Skeletal muscle tissue (tissue), 4 donors: ENCODE data around the gene ITGB3. TPM values are rescaled to one million over a fixed set of nuclear protein-coding genes. Genes with fewer than 3 reads are reported as not detected.

ENCODE experiments used
- H3K27ac ChIP-seq: one replicate; pipeline ENCODE4 v1.7.0; 2013; ENCODE audit warnings: mild to moderate bottlenecking, low read depth, low read length, inconsistent platforms
- H3K27me3 ChIP-seq, 3 donors: one replicate each; pipeline ENCODE4 v1.7.0; 2013; ENCODE audit warnings: low read length in 3 of 3; ENCODE audit not compliant: control insufficient read depth in 3 of 3, insufficient read depth in 3 of 3
- H3K36me3 ChIP-seq, 3 donors: one replicate each; pipeline ENCODE4 v1.7.0; 2013; ENCODE audit warnings: low read length in 3 of 3; ENCODE audit not compliant: control insufficient read depth in 3 of 3, insufficient read depth in 3 of 3
- H3K4me1 ChIP-seq, 3 donors: one replicate each; pipeline ENCODE4 v1.7.0; 2013; ENCODE audit warnings: low read length in 3 of 3, mild to moderate bottlenecking in 3 of 3; ENCODE audit not compliant: control insufficient read depth in 3 of 3, insufficient read depth in 3 of 3
- H3K4me3 ChIP-seq, 3 donors: one replicate each; pipeline ENCODE4 v1.7.0; 2013; ENCODE audit warnings: low read length in 3 of 3
- H3K9ac ChIP-seq, 3 donors: one replicate each; pipeline ENCODE4 v1.7.0; 2013; ENCODE audit warnings: low read length in 3 of 3, mild to moderate bottlenecking in 3 of 3, moderate library complexity in 2 of 3, low read depth in 1 of 3
- H3K9me3 ChIP-seq, 3 donors: one replicate each; pipeline ENCODE4 v1.7.0; 2013; ENCODE audit warnings: low read length in 3 of 3; ENCODE audit not compliant: control insufficient read depth in 3 of 3
- total RNA-seq: library from RNA; depleted of rRNA; stranded (reverse); fragments of >200 nt; gene quantifications from one replicate; pipeline ENCODE4 v1.2.3, GENCODE V29; 2014
- donor health status: Osteomylitis.

Gene ITGB3
- total RNA-seq, 1 donor from 2014 or later: 11.0 TPM

DNA sequence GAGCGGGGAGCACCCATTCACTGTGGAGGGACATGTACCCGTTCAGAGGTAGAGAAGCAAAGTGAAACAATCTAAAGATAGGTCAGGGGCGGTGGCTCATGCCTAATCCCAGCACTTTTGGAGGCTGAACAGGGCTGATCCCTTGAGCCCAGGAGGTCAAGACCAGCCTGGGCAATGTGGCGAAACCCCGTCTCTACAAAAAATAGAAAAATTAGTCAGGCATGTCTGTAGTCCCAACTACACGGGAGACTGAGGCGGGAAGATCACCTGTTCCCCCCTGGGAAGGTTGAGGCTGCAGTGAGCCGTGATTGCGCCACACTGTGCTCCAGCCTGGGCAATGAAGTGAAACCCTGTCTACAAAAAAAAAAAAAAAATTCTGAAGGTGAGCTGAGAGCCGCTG, 22.8 kb upstream of the ITGB3 start:
- Histone ChIP-seq H3K36me3 (no peaks in the 10 kb centered on the region), H3K27me3 (no peaks in the 10 kb centered on the region), H3K9me3 (no peaks in the 10 kb centered on the region), H3K4me1 (peaks cover 7 to 19% (median 8%) of the 10 kb centered on the region in 3 donors), H3K9ac (no peak overlapping the region), H3K27ac (no peak overlapping the region), H3K4me3 (no peak overlapping the region)

DNA sequence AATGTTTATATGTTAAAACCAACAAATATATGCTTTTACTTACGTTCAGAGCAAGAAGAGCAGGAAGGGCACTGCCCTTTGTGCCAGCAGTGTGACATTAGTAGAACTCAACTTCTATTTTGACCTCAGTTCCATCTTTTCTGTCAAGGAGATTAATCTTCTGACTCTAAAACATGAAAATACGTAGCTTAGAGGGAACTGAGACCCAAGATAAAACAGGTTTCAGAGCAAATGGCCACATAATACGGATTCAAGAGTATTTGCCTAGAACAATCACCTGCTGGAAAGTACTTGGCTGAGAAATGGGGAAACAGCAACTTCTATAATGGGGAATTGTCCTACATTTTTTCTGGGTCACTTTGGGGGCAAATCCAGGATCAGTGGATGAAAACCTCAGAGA, 22.3 kb upstream of the ITGB3 start:
- no peaks in the 10 kb centered on the region for H3K9me3 ChIP-seq
- peaks cover 7 to 16% (median 8%) of the 10 kb centered on the region in 3 donors for H3K4me1 ChIP-seq
- no peak overlapping the region for H3K27ac ChIP-seq
- H3K9ac ChIP-seq: no peak overlapping the region
- no peak overlapping the region for H3K4me3 ChIP-seq
- H3K36me3 ChIP-seq: no peaks in the 10 kb centered on the region
- H3K27me3 ChIP-seq: no peaks in the 10 kb centered on the region

DNA sequence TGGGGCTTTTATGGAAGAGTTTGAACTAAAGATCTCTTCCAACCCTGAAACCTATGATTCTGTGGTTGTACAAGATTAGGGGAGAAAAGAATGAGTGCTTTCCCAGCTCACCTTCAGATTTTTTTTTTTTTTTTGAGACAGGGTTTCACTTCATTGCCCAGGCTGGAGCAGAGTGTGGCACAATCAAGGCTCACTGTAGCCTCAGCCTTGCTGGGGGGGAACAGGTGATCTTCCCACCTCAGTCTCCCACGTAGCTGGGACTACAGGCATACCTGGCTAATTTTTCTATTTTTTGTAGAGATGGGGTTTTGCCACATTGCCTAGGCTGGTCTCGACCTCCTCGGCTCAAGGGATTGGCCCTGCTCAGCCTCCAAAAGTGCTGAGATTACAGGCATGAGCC, 21.8 kb upstream of the ITGB3 start:
- Histone ChIP-seq H3K27me3 (no peaks in the 10 kb centered on the region), H3K9ac (no peak overlapping the region), H3K9me3 (no peaks in the 10 kb centered on the region), H3K27ac (no peak overlapping the region), H3K4me1 (peaks cover 5 to 14% (median 8%) of the 10 kb centered on the region in 3 donors), H3K36me3 (no peaks in the 10 kb centered on the region), H3K4me3 (no peak overlapping the region)

DNA sequence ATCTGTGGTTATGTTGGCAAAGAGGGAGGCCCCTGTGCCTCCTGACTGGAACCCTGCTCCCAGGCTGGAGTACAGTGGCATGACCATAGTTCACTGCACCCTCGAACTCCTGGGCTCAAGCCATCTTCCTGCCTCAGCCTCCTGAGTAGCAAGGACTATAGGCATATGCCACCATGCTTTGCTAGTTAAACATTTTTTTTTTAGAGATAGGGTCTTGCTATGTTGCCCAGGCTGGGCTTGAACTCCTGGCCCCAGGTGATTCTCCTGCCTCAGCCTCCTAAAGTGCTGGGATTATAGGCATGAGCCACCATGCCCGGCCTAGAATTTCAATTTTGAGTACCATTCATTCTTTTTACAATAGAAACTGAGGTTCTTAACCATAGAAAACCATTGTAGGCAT, 21.2 kb upstream of the ITGB3 start:
- Histone ChIP-seq H3K36me3 (no peaks in the 10 kb centered on the region), H3K27me3 (no peaks in the 10 kb centered on the region), H3K4me1 (peaks cover 5 to 14% (median 8%) of the 10 kb centered on the region in 3 donors), H3K4me3 (no peak overlapping the region), H3K9ac (no peak overlapping the region), H3K27ac (no peak overlapping the region), H3K9me3 (no peaks in the 10 kb centered on the region)

DNA sequence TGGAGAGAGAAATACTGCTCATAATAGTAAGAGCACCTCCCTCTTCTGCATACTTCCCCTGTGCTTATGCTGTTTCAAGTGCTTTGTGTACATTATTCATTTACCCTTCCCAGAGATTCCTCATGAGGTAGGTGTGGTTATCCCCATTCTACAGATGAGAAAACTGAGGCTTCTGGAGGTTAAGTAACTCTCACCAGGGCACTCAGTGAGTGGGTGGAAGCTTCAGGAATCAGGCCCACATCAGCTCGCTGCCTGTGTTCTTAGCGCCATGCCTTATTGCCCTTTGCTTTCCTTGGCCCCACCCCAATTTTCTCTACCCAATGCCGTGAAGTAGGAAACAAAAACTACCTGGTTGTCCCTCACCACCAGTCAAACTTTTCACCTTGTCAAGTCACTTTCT, 18.1 kb upstream of the ITGB3 start:
- no peaks in the 10 kb centered on the region for H3K9me3 ChIP-seq
- peaks cover 9 to 12% (median 10%) of the 10 kb centered on the region in 3 donors for H3K4me1 ChIP-seq
- H3K9ac ChIP-seq: no peak overlapping the region

DNA sequence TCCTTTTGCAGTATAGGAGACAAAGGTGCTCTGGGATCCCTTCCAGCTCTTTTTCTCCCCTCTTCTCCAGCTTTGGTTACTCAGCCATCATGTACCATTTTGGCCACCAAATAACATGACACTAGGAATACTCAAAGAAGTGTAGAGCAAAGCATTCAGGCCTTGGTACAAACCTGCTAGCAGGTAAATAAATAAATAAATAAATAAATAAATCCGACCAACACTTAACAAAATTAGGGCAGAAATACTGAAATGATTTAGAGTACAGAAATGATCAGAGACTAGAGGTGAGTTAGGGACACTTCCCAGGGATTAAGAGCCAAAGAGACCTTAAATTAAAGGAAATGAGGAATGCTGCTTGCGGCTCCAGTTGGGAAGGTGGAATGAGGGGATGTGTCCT, 17.7 kb upstream of the ITGB3 start:
- H3K9ac ChIP-seq: no peak overlapping the region
- H3K27ac ChIP-seq: no peak overlapping the region
- no peaks in the 10 kb centered on the region for H3K9me3 ChIP-seq
- peaks cover 9 to 15% (median 11%) of the 10 kb centered on the region in 3 donors for H3K4me1 ChIP-seq
- H3K27me3 ChIP-seq: no peaks in the 10 kb centered on the region
- no peak overlapping the region for H3K4me3 ChIP-seq
- no peaks in the 10 kb centered on the region for H3K36me3 ChIP-seq

More for the DNA sequence above, 18.1 kb upstream of the ITGB3 start:
- no peaks in the 10 kb centered on the region for H3K27me3 ChIP-seq
- no peaks in the 10 kb centered on the region for H3K36me3 ChIP-seq
- no peak overlapping the region for H3K4me3 ChIP-seq
- no peak overlapping the region for H3K27ac ChIP-seq

DNA sequence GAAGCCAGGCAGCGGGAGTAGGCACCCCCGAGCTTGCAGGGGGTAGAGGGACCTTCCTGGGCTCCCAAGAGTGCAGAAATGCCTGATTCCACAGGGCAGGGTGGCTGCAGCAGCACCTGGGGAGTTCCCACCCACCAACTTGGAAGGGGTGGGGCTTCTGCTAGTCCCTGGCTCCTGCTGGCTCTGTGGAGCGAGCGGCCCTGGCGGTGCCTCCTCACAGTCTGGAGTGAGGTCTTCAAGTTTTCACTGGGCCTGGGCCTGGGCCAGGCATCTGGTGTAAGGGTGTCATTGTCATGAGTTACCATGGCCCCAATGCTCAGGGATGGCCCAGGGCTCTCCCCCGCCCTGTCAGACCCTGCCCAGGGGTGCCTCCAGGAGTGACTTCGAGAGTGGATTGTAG, 15.8 kb upstream of the ITGB3 start:
- H3K9ac ChIP-seq: no peak overlapping the region
- peaks cover 9 to 15% (median 11%) of the 10 kb centered on the region in 3 donors for H3K4me1 ChIP-seq
- H3K27me3 ChIP-seq: no peaks in the 10 kb centered on the region
- no peak overlapping the region for H3K4me3 ChIP-seq
- H3K9me3 ChIP-seq: no peaks in the 10 kb centered on the region
- no peak overlapping the region for H3K27ac ChIP-seq
- no peaks in the 10 kb centered on the region for H3K36me3 ChIP-seq

DNA sequence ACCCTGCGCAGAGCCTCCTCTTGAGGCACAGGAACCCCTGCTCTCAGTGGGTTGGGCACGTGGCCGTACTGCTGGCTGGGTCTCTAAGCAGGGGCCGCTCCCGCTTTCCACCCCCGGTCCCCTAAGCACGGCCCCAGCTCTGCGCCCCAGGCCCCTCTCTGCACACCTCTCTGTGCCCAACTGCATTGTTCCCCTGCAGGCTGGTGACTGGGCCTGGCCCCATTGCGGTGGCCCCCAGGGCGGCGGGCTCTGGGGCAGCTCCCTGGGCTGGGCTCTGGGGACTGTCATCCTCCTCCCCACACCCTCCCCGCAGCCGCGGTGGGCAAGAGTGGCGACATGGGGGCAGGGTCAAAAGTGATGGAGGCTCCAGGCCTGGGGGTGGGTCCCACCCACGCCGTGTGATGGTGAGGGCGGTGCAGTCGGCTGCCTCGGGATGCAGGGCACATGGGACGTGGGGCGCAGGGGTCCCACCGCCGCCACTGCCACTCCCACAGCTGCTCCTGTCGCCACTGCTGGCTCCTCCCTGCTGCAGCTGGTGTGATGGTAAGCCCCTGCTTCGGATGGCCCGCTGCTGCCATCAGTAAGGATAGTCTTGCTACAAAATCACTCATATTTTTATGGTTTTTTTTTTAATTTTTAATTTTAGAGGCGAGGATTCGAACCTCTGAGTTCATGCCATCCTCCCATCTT, 15.2 kb upstream of the ITGB3 start:
- H3K9ac ChIP-seq: no peak overlapping the region
- no peak overlapping the region for H3K27ac ChIP-seq
- no peaks in the 10 kb centered on the region for H3K27me3 ChIP-seq
- H3K4me3 ChIP-seq: no peak overlapping the region
- no peaks in the 10 kb centered on the region for H3K36me3 ChIP-seq
- no peaks in the 10 kb centered on the region for H3K9me3 ChIP-seq
- H3K4me1 ChIP-seq: peaks cover 9 to 15% (median 11%) of the 10 kb centered on the region in 3 donors

DNA sequence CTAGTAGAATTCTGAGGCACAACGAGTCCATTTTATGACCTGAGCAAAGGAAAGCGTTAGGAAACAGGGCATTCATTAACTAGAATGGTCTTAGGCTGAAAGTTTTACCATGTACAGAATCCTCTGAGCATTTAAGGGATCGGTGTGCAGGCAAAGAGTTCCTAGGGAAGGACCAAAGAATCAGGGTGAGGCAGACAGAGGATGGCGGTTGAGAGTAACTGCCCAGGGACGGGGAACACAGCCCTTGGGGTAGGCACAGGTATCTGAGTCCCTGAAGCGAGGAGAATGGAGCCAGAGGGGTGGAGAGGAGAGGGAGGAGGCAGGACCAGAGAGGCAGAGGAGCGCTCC, 14.0 kb upstream of the ITGB3 start:
- Histone ChIP-seq H3K36me3 (no peaks in the 10 kb centered on the region), H3K4me1 (peaks cover 9 to 15% (median 11%) of the 10 kb centered on the region in 3 donors), H3K4me3 (no peak overlapping the region), H3K9ac (no peak overlapping the region), H3K27ac (peak overlapping the region; percentile 78), H3K27me3 (no peaks in the 10 kb centered on the region), H3K9me3 (no peaks in the 10 kb centered on the region)

DNA sequence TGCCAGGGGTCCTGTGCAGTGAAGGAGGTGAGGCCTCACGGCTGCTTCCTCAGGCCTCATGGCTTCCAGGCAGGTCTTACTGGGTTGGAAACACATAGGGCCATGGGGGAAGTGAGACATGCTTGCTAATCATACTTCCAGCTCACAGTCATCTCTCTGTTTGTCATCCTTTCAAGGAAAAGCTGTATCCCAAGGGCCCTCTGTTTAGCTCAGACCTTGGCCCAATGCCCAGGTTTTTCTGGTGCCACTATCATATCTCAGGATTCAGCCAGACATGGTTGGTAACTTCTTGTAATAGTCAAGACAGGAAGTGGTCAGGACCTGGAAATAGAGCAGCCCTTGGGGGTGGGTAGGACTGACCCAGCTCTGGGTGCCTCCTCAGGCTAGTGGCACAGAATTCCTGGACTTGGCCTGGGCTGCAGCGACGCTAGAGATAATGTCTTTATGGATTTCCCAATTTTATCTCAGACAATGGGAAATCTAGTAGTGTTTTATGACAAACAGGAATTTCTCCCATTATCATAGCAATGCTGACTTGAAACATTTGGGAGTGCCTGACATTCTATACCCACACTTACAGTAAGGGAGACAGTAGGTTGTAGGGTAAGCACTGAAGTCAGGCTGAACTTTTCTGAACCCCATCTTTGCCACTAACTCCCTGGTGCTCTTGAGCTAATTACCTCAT, 13.5 kb upstream of the ITGB3 start:
- H3K27me3 ChIP-seq: no peaks in the 10 kb centered on the region
- no peaks in the 10 kb centered on the region for H3K9me3 ChIP-seq
- peak overlapping the region; percentile 78 for H3K27ac ChIP-seq
- H3K4me1 ChIP-seq: peaks cover 9 to 15% (median 11%) of the 10 kb centered on the region in 3 donors
- H3K9ac ChIP-seq: no peak overlapping the region
- H3K4me3 ChIP-seq: no peak overlapping the region
- no peaks in the 10 kb centered on the region for H3K36me3 ChIP-seq
